ENCODE measurements around the gene DPY19L1. TPM values are rescaled to one million over a fixed set of nuclear protein-coding genes. Genes with fewer than 3 reads are reported as not detected.

Gene DPY19L1
- total RNA-seq, 1 donor from 2014 or later = 48.2 TPM

- Histone ChIP-seq H3K9me3 (ENCODE audit: low read depth) (no peaks in the 10 kb centered on the region), H3K27ac (no peak overlapping the region), H3F3A (ENCODE audit: low read depth) (peaks cover 10% of the 10 kb centered on the region), H2AFZ (replicated peaks) (no peak overlapping the region), H3K4me3 (no peak overlapping the region), H4K20me1 (ENCODE audit: low read depth) (peaks cover 52% of the 10 kb centered on the region), H3K79me2 (ENCODE audit: low read depth) (peaks cover 91% of the 10 kb centered on the region), H3K36me3 (no peaks in the 10 kb centered on the region), H3K27me3 (no peaks in the 10 kb centered on the region), H3K4me1 (peaks cover 12% of the 10 kb centered on the region), H3K9ac (no peak overlapping the region), H3K4me2 (no peak overlapping the region)
- Mint-ChIP-seq H3K4me1 (peaks cover 26% of the 10 kb centered on the region), H3K27ac (no peak overlapping the region), H3K4me3 (no peak overlapping the region), H3K9me3 (peaks cover 13% of the 10 kb centered on the region), H3K36me3 (peaks cover 12% of the 10 kb centered on the region), H3K27me3 (ENCODE audit: insufficient read depth, low read depth) (peaks cover 10% of the 10 kb centered on the region)
- no peak for TF ChIP-seq EZH2phosphoT487 (IDR thresholded peaks at IDR 0.05)
- no peak for DNase-seq (ENCODE audit: low spot score)
Measured at GRCh38 chr7:35032166-35032565, 5.1 kb downstream of the DPY19L1 start.

GRCh38 chr7:35030848-35031247 lies 6.4 kb downstream of the DPY19L1 start:
- Histone ChIP-seq H3K79me2 (ENCODE audit: low read depth) (peaks cover 96% of the 10 kb centered on the region), H3K4me2 (no peak overlapping the region), H3K27ac (no peak overlapping the region), H3K9ac (no peak overlapping the region), H3F3A (ENCODE audit: low read depth) (peaks cover under 1% of the 10 kb centered on the region), H2AFZ (replicated peaks) (no peak overlapping the region), H4K20me1 (ENCODE audit: low read depth) (peaks cover 57% of the 10 kb centered on the region), H3K4me1 (peaks cover 8% of the 10 kb centered on the region), H3K9me3 (ENCODE audit: low read depth) (no peaks in the 10 kb centered on the region), H3K36me3 (no peaks in the 10 kb centered on the region), H3K27me3 (no peaks in the 10 kb centered on the region), H3K4me3 (no peak overlapping the region)
- TF ChIP-seq EZH2phosphoT487 (IDR thresholded peaks at IDR 0.05) = no peak
- TF ChIP-seq EZH2 (IDR thresholded peaks at IDR 0.05) = no peak
- TF ChIP-seq CTCF (IDR thresholded peaks at IDR 0.05) = no peak
- H3K9me3 Mint-ChIP-seq = peaks cover 14% of the 10 kb centered on the region
- DNase-seq (ENCODE audit: low spot score) = no peak
- peaks cover 16% of the 10 kb centered on the region for H3K36me3 Mint-ChIP-seq
- no peak overlapping the region for H3K27ac Mint-ChIP-seq
- no peak overlapping the region for H3K4me3 Mint-ChIP-seq
- H3K27me3 Mint-ChIP-seq (ENCODE audit: insufficient read depth, low read depth) = peaks cover 4% of the 10 kb centered on the region
- peaks cover 23% of the 10 kb centered on the region for H3K4me1 Mint-ChIP-seq

- H3K4me3 Mint-ChIP-seq = no peak overlapping the region
- Histone ChIP-seq H2AFZ (replicated peaks) (no peak overlapping the region), H3K36me3 (no peaks in the 10 kb centered on the region), H3K4me1 (no peaks in the 10 kb centered on the region), H3K9me3 (ENCODE audit: low read depth) (no peaks in the 10 kb centered on the region), H3K27me3 (no peaks in the 10 kb centered on the region), H3K4me3 (no peak overlapping the region), H3K79me2 (ENCODE audit: low read depth) (peaks cover 96% of the 10 kb centered on the region), H3K4me2 (no peak overlapping the region), H3F3A (ENCODE audit: low read depth) (no peaks in the 10 kb centered on the region), H3K9ac (no peak overlapping the region), H3K27ac (no peak overlapping the region), H4K20me1 (ENCODE audit: low read depth) (peaks cover 52% of the 10 kb centered on the region)
- H3K27ac Mint-ChIP-seq = no peak overlapping the region
- H3K4me1 Mint-ChIP-seq = peaks cover 16% of the 10 kb centered on the region
- peaks cover 14% of the 10 kb centered on the region for H3K9me3 Mint-ChIP-seq
- no peak for DNase-seq (ENCODE audit: low spot score)
- H3K36me3 Mint-ChIP-seq = peaks cover 17% of the 10 kb centered on the region
- H3K27me3 Mint-ChIP-seq (ENCODE audit: insufficient read depth, low read depth) = peaks cover 2% of the 10 kb centered on the region
- TF ChIP-seq EZH2 (IDR thresholded peaks at IDR 0.05) = no peak
- TF ChIP-seq EZH2phosphoT487 (IDR thresholded peaks at IDR 0.05) = no peak
- no peak for TF ChIP-seq CTCF (IDR thresholded peaks at IDR 0.05)
Measured at GRCh38 chr7:35029311-35029710, 8.0 kb downstream of the DPY19L1 start.

GRCh38 chr7:35026150-35026549 lies 11.1 kb downstream of the DPY19L1 start:
- Mint-ChIP-seq H3K4me1 (peaks cover 12% of the 10 kb centered on the region), H3K9me3 (peaks cover 11% of the 10 kb centered on the region), H3K4me3 (no peak overlapping the region), H3K27me3 (ENCODE audit: insufficient read depth, low read depth) (no peaks in the 10 kb centered on the region), H3K36me3 (peaks cover 19% of the 10 kb centered on the region), H3K27ac (no peak overlapping the region)
- H3K4me1 ChIP-seq = peaks cover 6% of the 10 kb centered on the region
- H3K9ac ChIP-seq = no peak overlapping the region
- H2AFZ ChIP-seq (replicated peaks) = no peak overlapping the region
- no peaks in the 10 kb centered on the region for H3K27me3 ChIP-seq
- no peak overlapping the region for H3K27ac ChIP-seq
- peaks cover 33% of the 10 kb centered on the region for H4K20me1 ChIP-seq (ENCODE audit: low read depth)
- TF ChIP-seq EZH2phosphoT487 (IDR thresholded peaks at IDR 0.05) (no peak), EZH2 (IDR thresholded peaks at IDR 0.05) (no peak), CTCF (IDR thresholded peaks at IDR 0.05) (no peak)
- no peak overlapping the region for H3K4me2 ChIP-seq
- no peaks in the 10 kb centered on the region for H3K9me3 ChIP-seq (ENCODE audit: low read depth)
- no peak overlapping the region for H3K4me3 ChIP-seq
- H3K36me3 ChIP-seq = no peaks in the 10 kb centered on the region
- no peak for DNase-seq (ENCODE audit: low spot score)
- H3F3A ChIP-seq (ENCODE audit: low read depth) = peaks cover 3% of the 10 kb centered on the region
- H3K79me2 ChIP-seq (ENCODE audit: low read depth) = peaks cover 94% of the 10 kb centered on the region
